Kasumi-1 (cell line): ENCODE results near the gene PFKFB3.
"Not testable (repeated sequence)": the region's sequence is repeated elsewhere in the genome, so short reads cannot be mapped to it uniquely, and the experiment has no call there.

Source experiments
- DNase-seq, 2 experiments: peaks; one replicate each; lab custom pipeline; 2025; lab: John Stamatoyannopoulos, UW

PFKFB3 gene

DNA sequence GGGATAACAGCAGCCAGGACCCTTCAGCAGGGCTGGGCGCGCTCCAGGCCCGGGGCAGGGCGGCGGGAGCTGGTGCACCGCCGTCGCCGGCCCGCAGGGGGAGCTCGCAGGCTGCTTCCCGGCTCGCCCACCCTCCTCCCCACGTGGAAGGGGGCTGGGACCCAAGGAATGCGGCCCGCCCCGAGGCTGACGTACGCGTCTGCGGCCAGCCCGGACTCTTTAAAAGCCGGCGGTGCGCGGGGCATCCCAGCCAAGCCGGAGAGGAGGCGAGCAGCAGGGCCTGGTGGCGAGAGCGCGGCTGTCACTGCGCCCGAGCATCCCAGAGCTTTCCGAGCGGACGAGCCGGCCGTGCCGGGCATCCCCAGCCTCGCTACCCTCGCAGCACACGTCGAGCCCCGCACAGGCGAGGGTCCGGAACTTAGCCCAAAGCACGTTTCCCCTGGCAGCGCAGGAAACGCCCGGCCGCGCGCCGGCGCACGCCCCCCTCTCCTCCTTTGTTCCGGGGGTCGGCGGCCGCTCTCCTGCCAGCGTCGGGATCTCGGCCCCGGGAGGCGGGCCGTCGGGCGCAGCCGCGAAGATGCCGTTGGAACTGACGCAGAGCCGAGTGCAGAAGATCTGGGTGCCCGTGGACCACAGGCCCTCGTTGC is at the start of gene PFKFB3:
PFKFB3 (plus strand) TSS at position 249 of the 647 bp plus-strand sequence; CDS start at position 578, 329 bp downstream.
- DNase-seq, result peak; percentile 90 to 95

DNA sequence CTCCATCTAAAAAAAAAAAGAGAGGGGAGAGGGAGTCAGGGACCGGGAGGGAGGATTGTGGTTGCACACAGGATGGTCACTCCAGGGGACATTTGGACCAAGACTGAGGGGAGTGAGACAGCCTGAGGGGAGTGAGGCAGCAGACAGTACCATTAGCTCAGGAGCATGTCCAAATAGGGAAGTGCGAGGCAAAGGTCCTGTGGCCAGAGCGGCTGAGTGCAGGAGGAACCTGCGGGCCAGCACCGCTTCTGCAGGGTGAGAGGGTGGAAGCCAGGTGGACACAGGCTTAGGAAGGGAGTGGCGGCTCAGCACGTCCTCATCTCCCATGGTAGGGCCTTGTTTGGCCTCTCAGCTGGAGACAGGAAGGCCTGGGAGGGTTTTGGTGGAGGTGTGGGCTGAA is 48.9 kb upstream of the PFKFB3 start:
- DNase-seq, result no peak

GRCh38 chr10:6154566-6154965 is 48.2 kb upstream of the PFKFB3 start:
- no peak for DNase-seq

- no peak for DNase-seq
These were observed 44.5 kb upstream of the PFKFB3 start for GRCh38 chr10:6158276-6158675.

- no peak for DNase-seq
These were observed 40.8 kb upstream of the PFKFB3 start for GRCh38 chr10:6161921-6162320.

DNA sequence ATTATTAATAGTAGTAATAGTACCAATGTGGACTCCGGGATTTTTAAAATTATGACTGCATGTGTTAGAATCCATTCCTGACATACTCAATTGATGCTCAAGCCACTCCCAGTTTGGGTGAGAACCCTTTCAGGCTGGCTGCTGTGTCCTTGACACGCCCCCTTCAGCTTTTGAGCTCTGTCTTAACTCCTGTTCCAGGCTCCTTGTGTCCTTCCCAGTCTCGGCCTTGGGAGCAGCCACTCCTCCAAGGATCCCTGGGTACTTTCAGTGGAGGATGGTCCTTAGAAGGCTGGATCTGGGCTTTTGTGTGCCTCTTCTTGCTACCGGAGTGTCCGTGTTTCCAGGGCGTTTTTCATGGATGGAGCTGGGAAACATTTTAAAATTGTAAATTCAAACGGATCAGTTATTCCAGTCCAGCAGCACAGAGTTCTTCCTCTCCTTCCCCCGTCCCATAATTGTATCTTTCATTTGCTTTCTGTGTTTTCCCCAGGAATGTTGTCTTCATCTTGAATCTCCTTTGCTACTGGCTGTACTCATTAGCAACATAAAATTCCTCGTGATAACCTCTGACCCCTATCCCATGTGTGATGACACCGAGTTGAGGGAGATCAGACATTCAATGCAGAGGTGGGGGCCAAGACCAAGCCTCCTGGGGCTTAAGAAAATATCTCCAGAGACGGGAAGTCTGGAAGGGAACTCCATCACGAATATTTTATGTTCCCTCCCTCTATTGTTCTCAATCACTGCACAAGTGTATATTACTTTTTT is 40.0 kb upstream of the PFKFB3 start:
- no peak for DNase-seq

GRCh38 chr10:6163364-6164270 is 39.1 kb upstream of the PFKFB3 start:
- peak; percentile 77 to 82 for DNase-seq

GRCh38 chr10:6164271-6165095 is 38.2 kb upstream of the PFKFB3 start:
- no peak for DNase-seq

GRCh38 chr10:6165221-6165725 is 37.5 kb upstream of the PFKFB3 start:
- DNase-seq, result no peak

- DNase-seq, result not testable (repeated sequence)
These were observed 36.8 kb upstream of the PFKFB3 start for GRCh38 chr10:6165933-6166332.

DNA sequence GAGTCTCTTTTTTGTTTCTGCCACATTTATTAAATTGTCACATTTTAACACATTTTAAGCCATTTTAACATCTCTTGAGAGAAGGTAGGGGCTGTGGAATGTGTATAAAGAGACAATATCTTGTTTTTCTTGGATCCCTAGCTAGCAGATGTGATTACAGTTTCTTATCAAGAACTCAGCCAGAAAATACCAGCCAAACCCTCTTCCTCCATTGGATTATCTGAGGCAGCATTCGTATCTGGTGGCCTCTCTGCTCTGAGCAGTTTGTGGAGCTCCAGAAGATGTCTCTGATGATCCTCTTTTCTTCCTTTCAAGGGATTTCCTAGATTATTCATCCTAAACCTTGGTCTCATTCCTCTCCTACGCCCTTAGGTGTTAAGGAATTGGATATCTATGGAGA is 35.3 kb upstream of the PFKFB3 start:
- no peak for DNase-seq

DNA sequence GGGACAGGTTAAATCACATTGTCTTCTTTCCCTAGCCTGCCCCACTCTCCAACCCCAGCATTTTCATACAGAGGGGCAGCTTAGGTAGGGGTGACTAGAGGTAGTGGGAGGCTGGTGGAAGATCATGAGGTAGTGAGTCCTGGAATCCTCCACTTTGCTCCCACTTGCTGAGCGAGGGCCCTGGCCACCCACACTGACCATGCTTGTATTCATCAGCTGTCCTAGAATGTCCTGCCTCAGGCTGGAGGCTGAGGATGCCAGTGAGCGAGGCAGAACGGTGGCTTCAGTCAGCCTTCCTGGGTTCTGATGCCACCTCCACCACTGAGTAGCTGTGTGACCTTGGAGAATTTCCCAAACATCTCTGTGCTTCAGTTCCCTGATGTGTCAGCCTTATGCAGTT is 34.6 kb upstream of the PFKFB3 start:
- DNase-seq, result no peak

GRCh38 chr10:6170638-6171037 is 32.1 kb upstream of the PFKFB3 start:
- DNase-seq, result no peak

- peak; percentile 96 to 98 for DNase-seq
These were observed 30.6 kb upstream of the PFKFB3 start for GRCh38 chr10:6171881-6172695.

- DNase-seq, result peak; percentile 28 to 43
These were observed 29.5 kb upstream of the PFKFB3 start for GRCh38 chr10:6173203-6173602.

DNA sequence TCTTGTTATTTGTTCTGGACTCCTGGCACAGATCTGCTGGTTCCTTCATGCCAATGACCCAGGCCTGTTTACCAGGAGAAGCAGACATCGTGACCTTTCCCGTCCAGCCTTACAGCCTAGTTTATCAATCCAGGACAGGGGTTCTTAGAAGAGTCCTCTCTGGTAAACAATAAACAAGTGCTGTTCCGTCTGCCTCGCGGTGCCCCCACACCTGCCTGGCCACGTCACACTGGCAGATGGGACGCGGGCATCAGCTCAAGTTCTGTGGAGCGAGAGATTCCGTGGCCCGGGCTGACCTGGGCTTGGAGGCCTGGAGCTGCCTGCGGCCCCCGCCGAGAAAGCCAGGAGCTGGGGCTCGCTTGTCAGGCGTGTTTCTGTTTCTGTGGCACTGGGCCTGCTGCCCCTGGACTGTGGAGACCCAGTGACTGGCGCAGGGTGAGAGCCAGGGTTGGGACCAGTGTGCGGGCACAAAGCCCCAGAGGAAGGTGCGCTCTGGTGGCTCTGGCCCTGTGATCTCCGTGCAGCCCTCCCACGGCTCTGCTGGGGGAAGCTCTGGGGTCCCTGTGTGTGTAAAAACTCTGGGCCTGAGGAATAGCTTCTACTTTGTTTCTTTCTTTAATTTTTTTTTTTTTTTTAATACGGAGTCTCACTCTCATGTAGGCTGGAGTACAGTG is 28.4 kb upstream of the PFKFB3 start:
- no peak for DNase-seq

GRCh38 chr10:6175329-6176055 is 27.2 kb upstream of the PFKFB3 start:
- DNase-seq, result no peak

- peak in 1 of 2 experiments; percentile 35 for DNase-seq
These were observed 26.0 kb upstream of the PFKFB3 start for GRCh38 chr10:6176691-6177231.

DNA sequence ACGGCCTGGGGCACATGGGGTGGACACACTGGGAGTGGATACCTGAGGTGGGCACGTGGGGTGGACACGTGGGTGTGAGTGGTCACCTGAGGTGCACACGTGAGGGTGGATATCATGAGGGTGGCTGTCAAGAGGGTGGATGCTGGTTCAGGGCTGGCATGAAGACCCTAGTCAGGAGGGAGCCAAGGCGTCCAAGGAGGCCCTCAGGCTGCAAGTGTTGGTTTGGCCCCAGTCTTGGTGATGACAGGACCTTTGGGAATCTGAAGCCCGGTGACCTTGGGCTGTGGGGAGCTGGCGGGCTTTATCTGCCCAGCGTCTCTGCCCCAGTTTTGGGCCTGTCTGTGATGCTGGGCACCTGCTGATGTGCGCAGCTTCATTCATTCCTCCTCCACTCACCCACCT is 24.9 kb upstream of the PFKFB3 start:
- DNase-seq, result no peak
